HG03457 (cell line): ENCODE data around the gene ACP3.
"Not testable (repeated sequence)": the region's sequence is repeated elsewhere in the genome, so short reads cannot be mapped to it uniquely, and the experiment has no call there.

Experiments used
- ATAC-seq: cut with Tn5 transposase; IDR thresholded peaks from one replicate; pipeline ENCODE4 v1.9.1; 2021; ENCODE audit warnings: moderate number of reproducible peaks; ENCODE audit not compliant: unreplicated experiment

The ACP3 gene

GRCh38 chr3:132356568-132356967, 39.4 kb downstream of the ACP3 start:
- ATAC-seq, result no peak

GRCh38 chr3:132360717-132361116, 43.5 kb downstream of the ACP3 start:
- no peak for ATAC-seq

- ATAC-seq, result no peak
Measured at GRCh38 chr3:132362329-132362728, 45.1 kb downstream of the ACP3 start.

- ATAC-seq, result no peak
Measured at GRCh38 chr3:132368515-132368914, 51.3 kb downstream of the ACP3 start.

- no peak for ATAC-seq
Measured at GRCh38 chr3:132368962-132369361, 51.8 kb downstream of the ACP3 start.

- ATAC-seq, result not testable (repeated sequence)
Measured at GRCh38 chr3:132376945-132377354, 59.7 kb downstream of the ACP3 start.

- ATAC-seq, result no peak
Measured at GRCh38 chr3:132378048-132378762, 61.0 kb downstream of the ACP3 start.

- no peak for ATAC-seq
Measured at GRCh38 chr3:132378846-132379245, 61.6 kb downstream of the ACP3 start.

GRCh38 chr3:132380920-132381319, 63.7 kb downstream of the ACP3 start:
- no peak for ATAC-seq

GRCh38 chr3:132381348-132381944, 64.2 kb downstream of the ACP3 start:
- no peak for ATAC-seq

- no peak for ATAC-seq
Measured at GRCh38 chr3:132382267-132382666, 65.1 kb downstream of the ACP3 start.

GRCh38 chr3:132382688-132383194, 65.5 kb downstream of the ACP3 start:
- ATAC-seq, result no peak

- ATAC-seq, result no peak
Measured at GRCh38 chr3:132386259-132386658, 69.1 kb downstream of the ACP3 start.

- not testable (repeated sequence) for ATAC-seq
Measured at GRCh38 chr3:132392675-132393074, 75.5 kb downstream of the ACP3 start.

- ATAC-seq, result no peak
Measured at GRCh38 chr3:132394320-132394719, 77.1 kb downstream of the ACP3 start.

GRCh38 chr3:132395126-132395525, 77.9 kb downstream of the ACP3 start:
- ATAC-seq, result no peak

- no peak for ATAC-seq
Measured at GRCh38 chr3:132396255-132396654, 79.0 kb downstream of the ACP3 start.

- not testable (repeated sequence) for ATAC-seq
Measured at GRCh38 chr3:132396776-132397175, 79.6 kb downstream of the ACP3 start.

GRCh38 chr3:132399054-132399929, 82.1 kb downstream of the ACP3 start:
- no peak for ATAC-seq

- no peak for ATAC-seq
Measured at GRCh38 chr3:132401255-132401654, 84.0 kb downstream of the ACP3 start.

GRCh38 chr3:132404276-132404675, 87.1 kb downstream of the ACP3 start:
- no peak for ATAC-seq
